ENCODE data around the gene CCT3.

The CCT3 gene

DNA sequence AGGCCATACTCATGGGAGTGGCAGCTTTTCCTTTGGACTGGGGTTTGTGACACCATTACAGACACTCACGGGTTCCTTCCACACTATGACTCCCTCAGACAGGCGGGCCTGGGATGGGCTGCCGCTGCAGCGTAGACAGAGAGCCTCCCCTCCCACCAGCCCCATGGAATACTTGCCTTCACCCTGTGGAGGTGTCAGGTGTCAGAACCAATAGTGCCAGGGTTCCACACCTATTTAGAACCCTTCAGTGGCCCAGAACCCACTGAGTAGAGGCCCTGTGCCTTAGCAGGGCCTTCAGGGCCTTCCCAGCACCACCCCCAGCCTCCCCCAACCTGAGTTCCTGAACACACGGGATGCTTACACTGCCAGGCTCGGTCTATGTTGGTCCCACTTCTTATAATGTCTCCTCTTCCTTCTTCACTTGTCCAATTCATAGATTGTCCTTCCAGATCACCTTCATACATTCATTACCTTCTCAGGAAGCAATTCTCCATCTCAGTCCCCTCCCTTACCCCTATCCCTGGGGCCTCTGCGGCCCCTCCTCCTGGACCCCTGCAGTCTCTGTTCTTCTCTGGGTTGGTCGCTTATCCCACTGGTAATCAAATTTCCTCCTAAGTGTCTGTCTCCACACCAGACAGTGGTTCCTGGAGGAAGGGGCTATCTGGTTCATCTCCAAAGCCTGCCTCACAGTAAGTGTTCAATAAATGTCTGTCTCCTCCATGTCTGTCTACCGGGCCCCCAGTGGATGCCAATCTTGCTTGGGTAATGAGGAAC is 29.5 kb upstream of the CCT3 start:
- H3K9me3 ChIP-seq (ENCODE audit: insufficient read depth, low read length, severe bottlenecking): no peaks in the 10 kb centered on the region
- ATAC-seq (ENCODE audit: insufficient read depth, low read depth) (no peak), DNase-seq (no peak)
- H3K36me3 ChIP-seq (ENCODE audit: insufficient read depth, low read length): no peaks in the 10 kb centered on the region
- H4K20me1 ChIP-seq (ENCODE audit: insufficient read depth, low read length): no peaks in the 10 kb centered on the region
- no peak overlapping the region for H3K27ac ChIP-seq (ENCODE audit: low read length)
- no peak overlapping the region for H2AFZ ChIP-seq (ENCODE audit: low read depth, low read length)
- H3K4me2 ChIP-seq (ENCODE audit: insufficient read depth, low read length): no peak overlapping the region
- no peak overlapping the region for H3K9ac ChIP-seq (ENCODE audit: low read depth, low read length)
- peaks cover 5% of the 10 kb centered on the region for H3K27me3 ChIP-seq (ENCODE audit: insufficient read depth, low read length, poor library complexity)
- no peaks in the 10 kb centered on the region for H3K79me2 ChIP-seq (ENCODE audit: insufficient read depth, low read length)
- no peak overlapping the region for H3K4me3 ChIP-seq (ENCODE audit: low read depth in 1 of 2, low read length in 2 of 2)
- TF ChIP-seq, protein P1, sequence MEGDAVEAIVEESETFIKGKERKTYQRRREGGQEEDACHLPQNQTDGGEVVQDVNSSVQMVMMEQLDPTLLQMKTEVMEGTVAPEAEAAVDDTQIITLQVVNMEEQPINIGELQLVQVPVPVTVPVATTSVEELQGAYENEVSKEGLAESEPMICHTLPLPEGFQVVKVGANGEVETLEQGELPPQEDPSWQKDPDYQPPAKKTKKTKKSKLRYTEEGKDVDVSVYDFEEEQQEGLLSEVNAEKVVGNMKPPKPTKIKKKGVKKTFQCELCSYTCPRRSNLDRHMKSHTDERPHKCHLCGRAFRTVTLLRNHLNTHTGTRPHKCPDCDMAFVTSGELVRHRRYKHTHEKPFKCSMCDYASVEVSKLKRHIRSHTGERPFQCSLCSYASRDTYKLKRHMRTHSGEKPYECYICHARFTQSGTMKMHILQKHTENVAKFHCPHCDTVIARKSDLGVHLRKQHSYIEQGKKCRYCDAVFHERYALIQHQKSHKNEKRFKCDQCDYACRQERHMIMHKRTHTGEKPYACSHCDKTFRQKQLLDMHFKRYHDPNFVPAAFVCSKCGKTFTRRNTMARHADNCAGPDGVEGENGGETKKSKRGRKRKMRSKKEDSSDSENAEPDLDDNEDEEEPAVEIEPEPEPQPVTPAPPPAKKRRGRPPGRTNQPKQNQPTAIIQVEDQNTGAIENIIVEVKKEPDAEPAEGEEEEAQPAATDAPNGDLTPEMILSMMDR (IDR thresholded peaks at IDR 0.05; ENCODE audit: borderline replicate concordance, extremely low read depth, low read length, poor library complexity, severe bottlenecking): no peak
- no peak for TF ChIP-seq EZH2 (IDR thresholded peaks at IDR 0.05; ENCODE audit: borderline replicate concordance, low read depth, low read length, severe bottlenecking)
- no peaks in the 10 kb centered on the region for H3K4me1 ChIP-seq (ENCODE audit: insufficient read depth, low read length)

- Histone ChIP-seq H3K36me3 (ENCODE audit: insufficient read depth, low read length) (no peaks in the 10 kb centered on the region), H3K9me3 (ENCODE audit: insufficient read depth, low read length, severe bottlenecking) (no peaks in the 10 kb centered on the region), H3K4me1 (ENCODE audit: insufficient read depth, low read length) (no peaks in the 10 kb centered on the region), H3K79me2 (ENCODE audit: insufficient read depth, low read length) (no peaks in the 10 kb centered on the region), H2AFZ (ENCODE audit: low read depth, low read length) (no peak overlapping the region), H3K4me3 (ENCODE audit: low read depth in 1 of 2, low read length in 2 of 2) (no peak overlapping the region), H4K20me1 (ENCODE audit: insufficient read depth, low read length) (no peaks in the 10 kb centered on the region), H3K4me2 (ENCODE audit: insufficient read depth, low read length) (no peak overlapping the region), H3K9ac (ENCODE audit: low read depth, low read length) (no peak overlapping the region), H3K27me3 (ENCODE audit: insufficient read depth, low read length, poor library complexity) (peaks cover 5% of the 10 kb centered on the region), H3K27ac (ENCODE audit: low read length) (no peak overlapping the region)
- DNase-seq: no peak
- no peak for ATAC-seq (ENCODE audit: insufficient read depth, low read depth)
- no peak for TF ChIP-seq EZH2 (IDR thresholded peaks at IDR 0.05; ENCODE audit: borderline replicate concordance, low read depth, low read length, severe bottlenecking)
- TF ChIP-seq, protein P1 (IDR thresholded peaks at IDR 0.05; ENCODE audit: borderline replicate concordance, extremely low read depth, low read length, poor library complexity, severe bottlenecking): no peak
These were observed 28.5 kb upstream of the CCT3 start for GRCh38 chr1:156366378-156367166.

GRCh38 chr1:156365754-156366153 is 27.7 kb upstream of the CCT3 start:
- Histone ChIP-seq H3K4me1 (ENCODE audit: insufficient read depth, low read length) (no peaks in the 10 kb centered on the region), H3K36me3 (ENCODE audit: insufficient read depth, low read length) (no peaks in the 10 kb centered on the region), H4K20me1 (ENCODE audit: insufficient read depth, low read length) (no peaks in the 10 kb centered on the region), H3K4me3 (ENCODE audit: low read depth in 1 of 2, low read length in 2 of 2) (no peak overlapping the region), H2AFZ (ENCODE audit: low read depth, low read length) (no peak overlapping the region), H3K79me2 (ENCODE audit: insufficient read depth, low read length) (no peaks in the 10 kb centered on the region), H3K27me3 (ENCODE audit: insufficient read depth, low read length, poor library complexity) (peaks cover 5% of the 10 kb centered on the region), H3K27ac (ENCODE audit: low read length) (no peak overlapping the region), H3K9me3 (ENCODE audit: insufficient read depth, low read length, severe bottlenecking) (no peaks in the 10 kb centered on the region), H3K9ac (ENCODE audit: low read depth, low read length) (no peak overlapping the region), H3K4me2 (ENCODE audit: insufficient read depth, low read length) (no peak overlapping the region)
- ATAC-seq (ENCODE audit: insufficient read depth, low read depth) (no peak), DNase-seq (no peak)
- no peak for TF ChIP-seq EZH2 (IDR thresholded peaks at IDR 0.05; ENCODE audit: borderline replicate concordance, low read depth, low read length, severe bottlenecking)
- TF ChIP-seq, protein P1 (IDR thresholded peaks at IDR 0.05; ENCODE audit: borderline replicate concordance, extremely low read depth, low read length, poor library complexity, severe bottlenecking): no peak

Data from DND-41 (cell line).